Neural progenitor cell (in vitro differentiated cells): ENCODE results near the gene PLCB3. TPM values are rescaled to one million over a fixed set of nuclear protein-coding genes. Genes with fewer than 3 reads are reported as not detected.
A peak's percentile ranks its signal among the peaks of the same experiment; 100 is the strongest.

Experiments
- DNase-seq: peaks from one replicate; pipeline ENCODE4 v3.0.0-alpha.2; 2016; ENCODE audit warnings: low spot score
- H2AFZ ChIP-seq: fragments of 200-600 bp; sonication (generic); replicated peaks from 2 replicates; pipeline ENCODE4 v1.6.1; 2016; ENCODE audit warnings: antibody characterized with exemption
- H3F3A ChIP-seq: fragments of 200-600 bp; sonication (generic); 2 replicates; pipeline ENCODE4 v1.6.1; 2016; ENCODE audit warnings: antibody characterized with exemption, low read depth
- H3K27ac ChIP-seq: fragments of 200-600 bp; sonication (generic); 2 replicates; pipeline ENCODE4 v1.5.1; 2016; ENCODE audit warnings: mild to moderate bottlenecking
- H3K27me3 ChIP-seq: fragments of 200-600 bp; sonication (generic); 2 replicates; pipeline ENCODE4 v1.6.1; 2016; ENCODE audit warnings: mild to moderate bottlenecking, moderate library complexity
- H3K36me3 ChIP-seq: fragments of 200-600 bp; sonication (generic); 2 replicates; pipeline ENCODE4 v1.5.1; 2016
- H3K4me1 ChIP-seq: fragments of 200-600 bp; sonication (generic); 2 replicates; pipeline ENCODE4 v1.6.1; 2016; ENCODE audit warnings: mixed run types
- H3K4me2 ChIP-seq: fragments of 200-600 bp; sonication (generic); 2 replicates; pipeline ENCODE4 v1.6.1; 2016
- H3K4me3 ChIP-seq: fragments of 200-600 bp; sonication (generic); 2 replicates; pipeline ENCODE4 v1.5.1; 2016
- H3K79me2 ChIP-seq: fragments of 200-600 bp; sonication (generic); 2 replicates; pipeline ENCODE4 v1.6.1; 2016; ENCODE audit warnings: low read depth
- H3K9ac ChIP-seq: fragments of 200-600 bp; sonication (generic); 2 replicates; pipeline ENCODE4 v1.6.1; 2016
- H3K9me3 ChIP-seq: fragments of 200-600 bp; sonication (generic); 2 replicates; pipeline ENCODE4 v1.5.1; 2016; ENCODE audit warnings: low read depth
- H4K20me1 ChIP-seq: fragments of 200-600 bp; sonication (generic); 2 replicates; pipeline ENCODE4 v1.6.1; 2016; ENCODE audit warnings: low read depth
- H3K27ac Mint-ChIP-seq: 3 replicates; pipeline ENCODE4 v1.8.0; 2021; ENCODE audit warnings: mixed read lengths
- H3K27me3 Mint-ChIP-seq: 2 replicates; pipeline ENCODE4 v1.8.0; 2022; ENCODE audit warnings: low read depth, mild to moderate bottlenecking, inconsistent platforms, moderate library complexity, mixed read lengths; ENCODE audit not compliant: insufficient read depth
- H3K36me3 Mint-ChIP-seq: 3 replicates; pipeline ENCODE4 v1.8.0; 2021; ENCODE audit warnings: mixed read lengths
- H3K4me1 Mint-ChIP-seq: 3 replicates; pipeline ENCODE4 v1.8.0; 2021; ENCODE audit warnings: mixed read lengths
- H3K4me3 Mint-ChIP-seq: 3 replicates; pipeline ENCODE4 v1.8.0; 2021; ENCODE audit warnings: mild to moderate bottlenecking, moderate library complexity, mixed read lengths
- H3K9me3 Mint-ChIP-seq: 3 replicates; pipeline ENCODE4 v1.8.0; 2020; ENCODE audit warnings: mixed read lengths
- EZH2 ChIP-seq: fragments of 200-600 bp; sonication (generic); IDR thresholded peaks from 2 replicates; pipeline ENCODE4 v1.6.1; 2017; ENCODE audit warnings: antibody characterized with exemption, mild to moderate bottlenecking, moderate library complexity
- EZH2phosphoT487 ChIP-seq: fragments of 200-600 bp; sonication (generic); IDR thresholded peaks from 2 replicates; pipeline ENCODE4 v1.6.1; 2017; ENCODE audit warnings: antibody characterized with exemption
- total RNA-seq: library from RNA; depleted of rRNA; stranded (reverse); fragments of >200 nt; gene quantifications from 2 replicates; pipeline ENCODE4 v1.2.3, GENCODE V29; 2015; ENCODE audit warnings: low replicate concordance
- TF ChIP-seq, protein P1 (sequence below): fragments of 200-600 bp; sonication (generic); IDR thresholded peaks from 2 replicates; pipeline ENCODE4 v1.5.1; 2017; ENCODE audit warnings: antibody characterized with exemption, mild to moderate bottlenecking

Gene PLCB3
- total RNA-seq, 1 donor from 2014 or later = 15.6 TPM

GRCh38 chr11:64305075-64305690 is 53.9 kb downstream of the PLCB3 start, which contains the start of gene ESRRA:
TSS of gene ESRRA (plus strand) at chr11:64305524. CDS start at chr11:64307180, 1,656 bp downstream.
- Mint-ChIP-seq H3K27me3 (peaks cover 28% of the 10 kb centered on the region), H3K27ac (peak within 1 kb of the TSS; percentile 12), H3K4me3 (peak within 1 kb of the TSS; percentile 95), H3K9me3 (no peaks in the 10 kb centered on the region), H3K4me1 (peaks cover 24% of the 10 kb centered on the region), H3K36me3 (no peaks in the 10 kb centered on the region)
- Histone ChIP-seq H3K27me3 (peaks cover 41% of the 10 kb centered on the region), H3K79me2 (peaks cover 18% of the 10 kb centered on the region), H3K36me3 (no peaks in the 10 kb centered on the region), H3K4me1 (peaks cover 10% of the 10 kb centered on the region), H3K4me3 (peak within 1 kb of the TSS; percentile 87), H3K27ac (peak within 1 kb of the TSS; percentile 31), H2AFZ (peak within 1 kb of the TSS; percentile 55), H3F3A (peaks cover 25% of the 10 kb centered on the region), H3K9me3 (no peaks in the 10 kb centered on the region), H3K9ac (peak within 1 kb of the TSS; percentile 44), H4K20me1 (peaks cover 21% of the 10 kb centered on the region), H3K4me2 (peak within 1 kb of the TSS; percentile 98)
- TF ChIP-seq EZH2 = no peak
- no peak for TF ChIP-seq EZH2phosphoT487
- TF ChIP-seq, protein P1, sequence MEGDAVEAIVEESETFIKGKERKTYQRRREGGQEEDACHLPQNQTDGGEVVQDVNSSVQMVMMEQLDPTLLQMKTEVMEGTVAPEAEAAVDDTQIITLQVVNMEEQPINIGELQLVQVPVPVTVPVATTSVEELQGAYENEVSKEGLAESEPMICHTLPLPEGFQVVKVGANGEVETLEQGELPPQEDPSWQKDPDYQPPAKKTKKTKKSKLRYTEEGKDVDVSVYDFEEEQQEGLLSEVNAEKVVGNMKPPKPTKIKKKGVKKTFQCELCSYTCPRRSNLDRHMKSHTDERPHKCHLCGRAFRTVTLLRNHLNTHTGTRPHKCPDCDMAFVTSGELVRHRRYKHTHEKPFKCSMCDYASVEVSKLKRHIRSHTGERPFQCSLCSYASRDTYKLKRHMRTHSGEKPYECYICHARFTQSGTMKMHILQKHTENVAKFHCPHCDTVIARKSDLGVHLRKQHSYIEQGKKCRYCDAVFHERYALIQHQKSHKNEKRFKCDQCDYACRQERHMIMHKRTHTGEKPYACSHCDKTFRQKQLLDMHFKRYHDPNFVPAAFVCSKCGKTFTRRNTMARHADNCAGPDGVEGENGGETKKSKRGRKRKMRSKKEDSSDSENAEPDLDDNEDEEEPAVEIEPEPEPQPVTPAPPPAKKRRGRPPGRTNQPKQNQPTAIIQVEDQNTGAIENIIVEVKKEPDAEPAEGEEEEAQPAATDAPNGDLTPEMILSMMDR = no peak
- DNase-seq = peak; percentile 100

- no peak for TF ChIP-seq EZH2phosphoT487
- no peak for TF ChIP-seq EZH2
- TF ChIP-seq, protein P1 = peak; percentile 73
- Histone ChIP-seq H3K4me2 (peak overlapping the region; percentile 95), H3F3A (peaks cover 17% of the 10 kb centered on the region), H3K36me3 (no peaks in the 10 kb centered on the region), H3K9ac (peak overlapping the region; percentile 44), H4K20me1 (peaks cover 18% of the 10 kb centered on the region), H3K4me1 (peaks cover 10% of the 10 kb centered on the region), H2AFZ (peak overlapping the region; percentile 55), H3K4me3 (peak overlapping the region; percentile 87), H3K79me2 (peaks cover 18% of the 10 kb centered on the region), H3K27me3 (peaks cover 34% of the 10 kb centered on the region), H3K9me3 (no peaks in the 10 kb centered on the region), H3K27ac (peak overlapping the region; percentile 31)
- peaks cover 21% of the 10 kb centered on the region for H3K27me3 Mint-ChIP-seq
- peak overlapping the region; percentile 12 for H3K27ac Mint-ChIP-seq
- H3K4me1 Mint-ChIP-seq = peaks cover 19% of the 10 kb centered on the region
- DNase-seq = peak; percentile 82
- H3K36me3 Mint-ChIP-seq = no peaks in the 10 kb centered on the region
- peak overlapping the region; percentile 95 for H3K4me3 Mint-ChIP-seq
- H3K9me3 Mint-ChIP-seq = no peaks in the 10 kb centered on the region
These were observed 54.6 kb downstream of the PLCB3 start for GRCh38 chr11:64305691-64306562.

- H3K36me3 ChIP-seq = no peaks in the 10 kb centered on the region
- H3K9me3 ChIP-seq = no peaks in the 10 kb centered on the region
- no peak for DNase-seq
- Mint-ChIP-seq H3K27ac (peak overlapping the region; percentile 12), H3K4me3 (peak overlapping the region; percentile 95), H3K4me1 (peaks cover 19% of the 10 kb centered on the region), H3K27me3 (peaks cover 18% of the 10 kb centered on the region), H3K9me3 (no peaks in the 10 kb centered on the region), H3K36me3 (no peaks in the 10 kb centered on the region)
- H3K4me1 ChIP-seq = peaks cover 10% of the 10 kb centered on the region
- H3F3A ChIP-seq = peaks cover 14% of the 10 kb centered on the region
- peak overlapping the region; percentile 87 for H3K4me3 ChIP-seq
- peaks cover 18% of the 10 kb centered on the region for H3K79me2 ChIP-seq
- TF ChIP-seq EZH2phosphoT487 = no peak
- TF ChIP-seq EZH2 = no peak
- TF ChIP-seq, protein P1 = no peak
- peaks cover 28% of the 10 kb centered on the region for H3K27me3 ChIP-seq
- H3K4me2 ChIP-seq = peak overlapping the region; percentile 95
- H2AFZ ChIP-seq = peak overlapping the region; percentile 55
- H4K20me1 ChIP-seq = peaks cover 18% of the 10 kb centered on the region
- H3K9ac ChIP-seq = peak overlapping the region; percentile 44
- H3K27ac ChIP-seq = no peak overlapping the region
These were observed 55.2 kb downstream of the PLCB3 start for GRCh38 chr11:64306563-64306875.
